BJ (cell line): ENCODE results near the gene CATSPER4. TPM values are rescaled to one million over a fixed set of nuclear protein-coding genes. Genes with fewer than 3 reads are reported as not detected.

Source experiments
- CTCF ChIA-PET: fragments of 350-600 bp; formaldehyde crosslinking; extraction: SDS; loops from one replicate; lab custom pipeline; 2021; ENCODE audit warnings: antibody characterized with exemption, inconsistent platforms; lab: Yijun Ruan, JAX
- POLR2A ChIA-PET: fragments of 300-600 bp; sonication (Branson Sonifier 250); formaldehyde crosslinking; extraction: SDS; loops from one replicate; lab custom pipeline; 2021; ENCODE audit warnings: antibody characterized with exemption; lab: Charles Lee
- DNase-seq: peaks from one replicate; pipeline ENCODE4 v3.0.0-alpha.2; 2011; ENCODE audit warnings: low read depth
- H3K27me3 ChIP-seq: 2 replicates; pipeline ENCODE4 v1.6.0; 2011; ENCODE audit warnings: low read length; ENCODE audit not compliant: control insufficient read depth, insufficient read depth
- H3K36me3 ChIP-seq: 2 replicates; pipeline ENCODE4 v1.5.1; 2011; ENCODE audit warnings: low read length; ENCODE audit not compliant: control insufficient read depth, insufficient read depth
- H3K4me3 ChIP-seq: 2 replicates; pipeline ENCODE4 v1.5.1; 2011; ENCODE audit warnings: low read depth, mild to moderate bottlenecking, control low read depth, low read length
- CTCF ChIP-seq: IDR thresholded peaks from 2 replicates; pipeline ENCODE4 v1.5.1; 2011; ENCODE audit warnings: low read depth, mild to moderate bottlenecking, control low read depth, inconsistent platforms, low read length, moderate library complexity; ENCODE audit not compliant: insufficient read depth
- polyA plus RNA-seq: library from polyadenylated mRNA; depleted of rRNA; stranded (reverse); fragments of >200 nt; gene quantifications from 2 replicates; pipeline ENCODE4 v1.2.3, GENCODE V29; 2011

The CATSPER4 gene
- polyA plus RNA-seq, 1 experiment: not detected

DNA sequence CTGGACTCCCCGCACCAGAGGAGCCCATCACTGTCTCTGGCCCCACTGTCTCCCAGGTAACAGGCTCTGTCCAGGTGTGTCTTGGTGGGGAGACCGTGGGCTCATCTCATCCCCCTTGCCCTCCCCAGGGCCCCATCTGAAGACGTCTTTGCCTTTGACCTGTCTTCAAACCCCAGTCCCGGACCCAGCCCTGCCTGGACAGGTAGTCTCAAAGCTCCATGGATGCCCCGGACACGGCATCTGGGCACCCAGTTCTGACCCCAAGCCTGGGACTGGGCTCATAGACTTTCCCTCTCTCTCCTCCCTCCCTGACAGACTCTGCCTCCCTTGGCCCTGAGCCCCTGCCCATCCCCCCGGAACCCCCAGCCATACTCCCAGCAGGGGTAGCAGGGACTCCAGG, 6.3 kb upstream of the CATSPER4 start:
- Histone ChIP-seq H3K4me3 (no peak overlapping the region), H3K36me3 (no peaks in the 10 kb centered on the region), H3K27me3 (no peaks in the 10 kb centered on the region)
- no peak for DNase-seq
- POLR2A ChIA-PET: no interaction called here
- CTCF ChIA-PET: interaction anchor here (1.6 kb wide), 1 partner anchor 14 kb away, joined by 5 read pairs; the partner anchor contains the start of gene ZNF593
- TF ChIP-seq CTCF: no peak

GRCh38 chr1:26184883-26185282, 5.5 kb upstream of the CATSPER4 start:
- no peak for DNase-seq
- CTCF ChIA-PET: interaction anchor here (1.3 kb wide), 1 partner anchor 39 kb away, joined by 3 read pairs; no protein-coding TSS in a partner anchor
- TF ChIP-seq CTCF: no peak
- H3K4me3 ChIP-seq: no peak overlapping the region
- POLR2A ChIA-PET: no interaction called here
- H3K27me3 ChIP-seq: no peaks in the 10 kb centered on the region
- no peaks in the 10 kb centered on the region for H3K36me3 ChIP-seq

GRCh38 chr1:26187882-26188281, 2.5 kb upstream of the CATSPER4 start:
- Histone ChIP-seq H3K36me3 (no peaks in the 10 kb centered on the region), H3K4me3 (no peak overlapping the region), H3K27me3 (no peaks in the 10 kb centered on the region)
- no peak for DNase-seq
- CTCF ChIA-PET: interaction anchor here (1.7 kb wide), 1 partner anchor 229 kb away, joined by 3 read pairs; no protein-coding TSS in a partner anchor
- POLR2A ChIA-PET: no interaction called here
- TF ChIP-seq CTCF: no peak

DNA sequence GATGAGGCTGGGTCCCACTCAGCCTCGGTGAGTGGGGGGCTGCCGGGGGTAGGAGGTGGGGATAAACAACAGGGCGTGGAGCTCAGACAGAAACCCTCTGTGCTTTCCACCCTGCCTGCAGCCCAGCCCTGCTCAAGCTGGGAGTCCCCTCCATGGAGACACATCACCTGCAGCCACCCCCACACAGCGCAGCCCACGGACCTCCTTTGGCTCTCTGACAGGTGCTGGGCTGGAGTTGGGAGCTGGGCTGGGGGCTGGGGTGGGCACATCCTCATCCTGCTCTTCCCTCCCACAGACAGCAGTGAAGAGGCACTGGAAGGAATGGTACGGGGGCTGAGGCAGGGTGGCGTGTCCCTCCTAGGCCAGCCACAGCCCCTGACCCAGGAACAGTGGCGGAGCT, 1.9 kb upstream of the CATSPER4 start:
- H3K4me3 ChIP-seq: no peak overlapping the region
- no peak for TF ChIP-seq CTCF
- no peak for DNase-seq
- no peaks in the 10 kb centered on the region for H3K27me3 ChIP-seq
- CTCF ChIA-PET: no interaction called here
- H3K36me3 ChIP-seq: no peaks in the 10 kb centered on the region
- POLR2A ChIA-PET: no interaction called here

DNA sequence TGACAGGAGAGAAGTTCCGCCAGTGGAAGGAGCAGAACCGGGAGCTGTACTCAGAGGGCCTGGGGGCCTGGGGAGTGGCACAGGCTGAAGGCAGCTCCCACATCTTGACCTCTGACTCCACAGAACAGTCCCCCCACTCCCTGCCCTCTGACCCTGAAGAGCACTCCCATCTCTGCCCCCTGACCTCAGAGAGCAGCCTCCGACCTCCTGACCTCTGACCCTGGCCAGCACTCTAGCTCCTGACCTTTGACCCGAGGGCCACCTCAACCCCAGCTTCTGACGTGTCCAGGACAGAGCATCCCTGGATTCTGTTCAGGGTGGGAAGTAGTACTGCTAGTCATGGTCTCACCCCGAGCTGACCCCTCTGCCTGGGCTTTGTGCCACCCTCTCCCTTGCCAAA, 1.1 kb upstream of the CATSPER4 start:
- no peak overlapping the region for H3K4me3 ChIP-seq
- CTCF ChIA-PET: interaction anchor here (1.0 to 1.5 kb wide), 3 partner anchors 45 to 202 kb away, joined by 3 to 6 read pairs (median 4); no protein-coding TSS in a partner anchor
- POLR2A ChIA-PET: no interaction called here
- H3K36me3 ChIP-seq: no peaks in the 10 kb centered on the region
- H3K27me3 ChIP-seq: no peaks in the 10 kb centered on the region
- DNase-seq: no peak
- TF ChIP-seq CTCF: no peak
